Activated T-cell treated with anti-CD3 and anti-CD28 coated beads for 48 hours (primary cell): ENCODE measurements around the gene FGF16.
"Not testable (repeated sequence)": the region's sequence is repeated elsewhere in the genome, so short reads cannot be mapped to it uniquely, and the experiment has no call there.

Experiments used
- DNase-seq: peaks from one replicate; pipeline ENCODE4 v3.0.0-alpha.2; 2020; ENCODE audit warnings: low read depth

Gene FGF16

GRCh38 chrX:77446908-77447652 is at the start of gene FGF16:
Gene FGF16 (plus strand): TSS chrX:77447389. CDS start chrX:77447675, 286 bp downstream.
- DNase-seq = no peak

GRCh38 chrX:77398330-77398954 is 48.7 kb upstream of the FGF16 start:
- DNase-seq = no peak

- no peak for DNase-seq
Measured at GRCh38 chrX:77404419-77404818, 42.8 kb upstream of the FGF16 start.

GRCh38 chrX:77407821-77408220 is 39.4 kb upstream of the FGF16 start:
- not testable (repeated sequence) for DNase-seq

- DNase-seq = no peak
Measured at GRCh38 chrX:77412631-77413030, 34.6 kb upstream of the FGF16 start.

- no peak for DNase-seq
Measured at GRCh38 chrX:77415161-77415560, 32.0 kb upstream of the FGF16 start.

- no peak for DNase-seq
Measured at GRCh38 chrX:77415882-77416281, 31.3 kb upstream of the FGF16 start.

GRCh38 chrX:77422891-77423648 is 24.1 kb upstream of the FGF16 start:
- no peak for DNase-seq

GRCh38 chrX:77426811-77427210 is 20.4 kb upstream of the FGF16 start:
- DNase-seq = no peak

GRCh38 chrX:77427611-77428010 is 19.6 kb upstream of the FGF16 start:
- DNase-seq = no peak

- no peak for DNase-seq
Measured at GRCh38 chrX:77428551-77428950, 18.6 kb upstream of the FGF16 start.

- DNase-seq = no peak
Measured at GRCh38 chrX:77431227-77431626, 16.0 kb upstream of the FGF16 start.

GRCh38 chrX:77433001-77433400 is 14.2 kb upstream of the FGF16 start:
- no peak for DNase-seq

GRCh38 chrX:77434962-77435361 is 12.2 kb upstream of the FGF16 start:
- DNase-seq = no peak

GRCh38 chrX:77436271-77436670 is 10.9 kb upstream of the FGF16 start:
- DNase-seq = no peak

- DNase-seq = no peak
Measured at GRCh38 chrX:77436682-77437081, 10.5 kb upstream of the FGF16 start.

- no peak for DNase-seq
Measured at GRCh38 chrX:77440330-77440729, 6.9 kb upstream of the FGF16 start.

GRCh38 chrX:77441033-77441432 is 6.2 kb upstream of the FGF16 start:
- no peak for DNase-seq

- DNase-seq = no peak
Measured at GRCh38 chrX:77441479-77441878, 5.7 kb upstream of the FGF16 start.

GRCh38 chrX:77442728-77443127 is 4.5 kb upstream of the FGF16 start:
- no peak for DNase-seq

GRCh38 chrX:77444075-77444474 is 3.1 kb upstream of the FGF16 start:
- DNase-seq = no peak

- no peak for DNase-seq
Measured at GRCh38 chrX:77444545-77444944, 2.6 kb upstream of the FGF16 start.

- no peak for DNase-seq
Measured at GRCh38 chrX:77446029-77446585, 1.1 kb upstream of the FGF16 start.
